SK-N-SH (cell line): Measurements from ENCODE around the gene IL7R.

ENCODE experiments used
- CHD2 ChIP-seq: fragments of 150-350 bp; IDR thresholded peaks from 2 replicates; pipeline ENCODE4 v1.6.1; 2018; ENCODE audit warnings: low read length; ENCODE audit not compliant: partially characterized antibody
- CTCF ChIP-seq: fragments of 200-600 bp; sonication (generic); IDR thresholded peaks from 2 replicates; pipeline ENCODE4 v1.6.1; 2017; ENCODE audit warnings: antibody characterized with exemption, mild to moderate bottlenecking, moderate library complexity
- TF ChIP-seq, protein P1 (sequence below): IDR thresholded peaks from 2 replicates; pipeline ENCODE4 v1.6.1; 2012; ENCODE audit warnings: mild to moderate bottlenecking, low read depth, low read length, moderate library complexity

- TF ChIP-seq CTCF (no peak), CHD2 (no peak)
- TF ChIP-seq, protein P1, sequence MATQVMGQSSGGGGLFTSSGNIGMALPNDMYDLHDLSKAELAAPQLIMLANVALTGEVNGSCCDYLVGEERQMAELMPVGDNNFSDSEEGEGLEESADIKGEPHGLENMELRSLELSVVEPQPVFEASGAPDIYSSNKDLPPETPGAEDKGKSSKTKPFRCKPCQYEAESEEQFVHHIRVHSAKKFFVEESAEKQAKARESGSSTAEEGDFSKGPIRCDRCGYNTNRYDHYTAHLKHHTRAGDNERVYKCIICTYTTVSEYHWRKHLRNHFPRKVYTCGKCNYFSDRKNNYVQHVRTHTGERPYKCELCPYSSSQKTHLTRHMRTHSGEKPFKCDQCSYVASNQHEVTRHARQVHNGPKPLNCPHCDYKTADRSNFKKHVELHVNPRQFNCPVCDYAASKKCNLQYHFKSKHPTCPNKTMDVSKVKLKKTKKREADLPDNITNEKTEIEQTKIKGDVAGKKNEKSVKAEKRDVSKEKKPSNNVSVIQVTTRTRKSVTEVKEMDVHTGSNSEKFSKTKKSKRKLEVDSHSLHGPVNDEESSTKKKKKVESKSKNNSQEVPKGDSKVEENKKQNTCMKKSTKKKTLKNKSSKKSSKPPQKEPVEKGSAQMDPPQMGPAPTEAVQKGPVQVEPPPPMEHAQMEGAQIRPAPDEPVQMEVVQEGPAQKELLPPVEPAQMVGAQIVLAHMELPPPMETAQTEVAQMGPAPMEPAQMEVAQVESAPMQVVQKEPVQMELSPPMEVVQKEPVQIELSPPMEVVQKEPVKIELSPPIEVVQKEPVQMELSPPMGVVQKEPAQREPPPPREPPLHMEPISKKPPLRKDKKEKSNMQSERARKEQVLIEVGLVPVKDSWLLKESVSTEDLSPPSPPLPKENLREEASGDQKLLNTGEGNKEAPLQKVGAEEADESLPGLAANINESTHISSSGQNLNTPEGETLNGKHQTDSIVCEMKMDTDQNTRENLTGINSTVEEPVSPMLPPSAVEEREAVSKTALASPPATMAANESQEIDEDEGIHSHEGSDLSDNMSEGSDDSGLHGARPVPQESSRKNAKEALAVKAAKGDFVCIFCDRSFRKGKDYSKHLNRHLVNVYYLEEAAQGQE, result no peak
Measured at GRCh38 chr5:35826554-35826953, 30.1 kb upstream of the IL7R start.
